ENCODE results near the gene TPSB2.
"Not testable (repeated sequence)": the region's sequence is repeated elsewhere in the genome, so short reads cannot be mapped to it uniquely, and the experiment has no call there.

TPSB2 gene

DNA sequence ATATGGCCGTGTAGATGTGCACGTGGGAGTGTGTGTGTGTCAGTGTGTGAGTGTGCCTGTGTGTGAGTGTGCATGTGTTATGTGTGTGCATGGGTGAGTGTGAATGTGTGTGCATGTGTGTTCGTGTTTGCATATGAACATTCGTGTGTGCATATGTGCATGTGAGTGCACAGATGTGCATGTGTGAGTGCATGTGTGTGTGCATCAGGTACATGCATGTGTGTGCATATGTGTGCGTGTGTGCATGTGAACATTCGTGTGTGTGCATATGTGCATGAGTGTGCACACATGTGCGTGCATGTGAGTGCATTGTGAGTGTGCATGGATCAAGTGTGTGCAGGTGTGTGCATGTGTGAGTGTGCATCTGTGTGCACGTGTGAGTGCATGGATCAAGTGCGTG, 8.0 kb upstream of the TPSB2 start:
- no peaks in the 10 kb centered on the region for H3K27me3 ChIP-seq (ENCODE audit: insufficient read depth, poor library complexity, severe bottlenecking)
- TF ChIP-seq, protein P1, sequence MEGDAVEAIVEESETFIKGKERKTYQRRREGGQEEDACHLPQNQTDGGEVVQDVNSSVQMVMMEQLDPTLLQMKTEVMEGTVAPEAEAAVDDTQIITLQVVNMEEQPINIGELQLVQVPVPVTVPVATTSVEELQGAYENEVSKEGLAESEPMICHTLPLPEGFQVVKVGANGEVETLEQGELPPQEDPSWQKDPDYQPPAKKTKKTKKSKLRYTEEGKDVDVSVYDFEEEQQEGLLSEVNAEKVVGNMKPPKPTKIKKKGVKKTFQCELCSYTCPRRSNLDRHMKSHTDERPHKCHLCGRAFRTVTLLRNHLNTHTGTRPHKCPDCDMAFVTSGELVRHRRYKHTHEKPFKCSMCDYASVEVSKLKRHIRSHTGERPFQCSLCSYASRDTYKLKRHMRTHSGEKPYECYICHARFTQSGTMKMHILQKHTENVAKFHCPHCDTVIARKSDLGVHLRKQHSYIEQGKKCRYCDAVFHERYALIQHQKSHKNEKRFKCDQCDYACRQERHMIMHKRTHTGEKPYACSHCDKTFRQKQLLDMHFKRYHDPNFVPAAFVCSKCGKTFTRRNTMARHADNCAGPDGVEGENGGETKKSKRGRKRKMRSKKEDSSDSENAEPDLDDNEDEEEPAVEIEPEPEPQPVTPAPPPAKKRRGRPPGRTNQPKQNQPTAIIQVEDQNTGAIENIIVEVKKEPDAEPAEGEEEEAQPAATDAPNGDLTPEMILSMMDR (IDR thresholded peaks at IDR 0.05; ENCODE audit: insufficient read depth, low read length): no peak
- no peak for TF ChIP-seq POLR2AphosphoS5 (IDR thresholded peaks at IDR 0.05; ENCODE audit: low read depth)
- TF ChIP-seq, protein P2, sequence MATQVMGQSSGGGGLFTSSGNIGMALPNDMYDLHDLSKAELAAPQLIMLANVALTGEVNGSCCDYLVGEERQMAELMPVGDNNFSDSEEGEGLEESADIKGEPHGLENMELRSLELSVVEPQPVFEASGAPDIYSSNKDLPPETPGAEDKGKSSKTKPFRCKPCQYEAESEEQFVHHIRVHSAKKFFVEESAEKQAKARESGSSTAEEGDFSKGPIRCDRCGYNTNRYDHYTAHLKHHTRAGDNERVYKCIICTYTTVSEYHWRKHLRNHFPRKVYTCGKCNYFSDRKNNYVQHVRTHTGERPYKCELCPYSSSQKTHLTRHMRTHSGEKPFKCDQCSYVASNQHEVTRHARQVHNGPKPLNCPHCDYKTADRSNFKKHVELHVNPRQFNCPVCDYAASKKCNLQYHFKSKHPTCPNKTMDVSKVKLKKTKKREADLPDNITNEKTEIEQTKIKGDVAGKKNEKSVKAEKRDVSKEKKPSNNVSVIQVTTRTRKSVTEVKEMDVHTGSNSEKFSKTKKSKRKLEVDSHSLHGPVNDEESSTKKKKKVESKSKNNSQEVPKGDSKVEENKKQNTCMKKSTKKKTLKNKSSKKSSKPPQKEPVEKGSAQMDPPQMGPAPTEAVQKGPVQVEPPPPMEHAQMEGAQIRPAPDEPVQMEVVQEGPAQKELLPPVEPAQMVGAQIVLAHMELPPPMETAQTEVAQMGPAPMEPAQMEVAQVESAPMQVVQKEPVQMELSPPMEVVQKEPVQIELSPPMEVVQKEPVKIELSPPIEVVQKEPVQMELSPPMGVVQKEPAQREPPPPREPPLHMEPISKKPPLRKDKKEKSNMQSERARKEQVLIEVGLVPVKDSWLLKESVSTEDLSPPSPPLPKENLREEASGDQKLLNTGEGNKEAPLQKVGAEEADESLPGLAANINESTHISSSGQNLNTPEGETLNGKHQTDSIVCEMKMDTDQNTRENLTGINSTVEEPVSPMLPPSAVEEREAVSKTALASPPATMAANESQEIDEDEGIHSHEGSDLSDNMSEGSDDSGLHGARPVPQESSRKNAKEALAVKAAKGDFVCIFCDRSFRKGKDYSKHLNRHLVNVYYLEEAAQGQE (IDR thresholded peaks at IDR 0.05; ENCODE audit: insufficient replicate concordance, low read depth): no peak
- TF ChIP-seq GABPA (IDR thresholded peaks at IDR 0.05; ENCODE audit: low read depth): no peak

DNA sequence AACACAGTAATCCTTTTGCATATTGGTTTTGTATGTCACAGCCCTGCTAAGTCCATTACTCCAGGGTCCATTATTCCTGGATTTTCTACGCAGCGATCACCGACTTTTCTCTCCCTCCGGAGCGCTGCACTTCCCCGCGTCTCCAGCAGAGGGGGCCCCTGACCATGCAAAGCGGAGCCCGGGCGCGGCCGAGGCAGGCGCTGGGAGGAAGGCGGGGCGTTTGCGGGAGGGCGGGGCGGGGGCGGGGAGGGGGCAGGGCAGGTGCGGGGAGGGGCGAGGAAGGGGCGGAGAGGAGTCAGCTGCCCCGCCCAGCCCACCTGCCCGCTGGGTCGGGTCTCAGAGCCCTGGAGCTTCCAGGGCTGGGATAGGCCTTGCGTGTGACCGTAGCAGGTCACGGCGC, 6.7 kb upstream of the TPSB2 start:
- not testable (repeated sequence) for DNase-seq (ENCODE audit: low read depth in 1 of 2, low spot score in 1 of 2); H3K27ac ChIP-seq (replicated peaks); H3K4me3 ChIP-seq (replicated peaks; ENCODE audit: insufficient read depth, low read length); H3K27me3 ChIP-seq (ENCODE audit: insufficient read depth, poor library complexity, severe bottlenecking)

More for the DNA sequence above, 8.0 kb upstream of the TPSB2 start:
- no peak for DNase-seq (ENCODE audit: low read depth in 1 of 2, low spot score in 1 of 2)
- Histone ChIP-seq H3K4me3 (replicated peaks; ENCODE audit: insufficient read depth, low read length) (no peak overlapping the region), H3K27ac (replicated peaks) (no peak overlapping the region)

DNA sequence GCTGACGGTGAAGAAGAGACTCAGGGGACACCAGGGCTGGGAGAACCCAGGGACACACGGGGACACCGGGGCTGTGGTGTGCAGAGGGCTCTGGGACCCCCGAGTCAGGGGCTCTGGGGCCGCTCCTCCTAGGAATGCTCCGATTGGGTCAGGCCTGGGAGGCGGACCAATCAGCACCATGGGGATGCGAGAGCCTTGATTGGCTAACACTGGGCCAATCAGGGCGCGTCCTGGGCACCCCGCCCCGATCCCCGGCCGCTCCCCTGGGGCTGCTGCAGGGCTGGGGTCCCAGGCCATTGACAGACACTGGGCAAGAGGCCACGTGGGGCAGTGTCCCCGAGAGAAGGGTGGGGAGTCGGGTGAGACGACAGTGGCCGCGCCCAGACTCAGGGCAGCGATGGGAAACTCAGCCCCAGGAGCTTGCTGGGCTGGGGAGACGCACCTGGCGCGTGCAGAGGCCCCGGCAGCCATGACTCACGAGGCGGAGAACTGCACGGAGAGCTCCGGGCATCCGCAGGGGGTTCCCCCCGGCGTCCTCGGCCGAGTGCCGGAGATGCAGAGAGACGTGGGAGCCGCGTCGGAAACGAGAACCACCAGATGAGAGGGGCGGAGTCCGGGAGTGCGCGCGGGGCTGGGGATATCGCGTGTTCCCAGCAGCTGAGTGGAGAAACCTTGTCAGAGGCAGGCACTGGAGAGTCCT, 2.2 kb upstream of the TPSB2 start:
- not testable (repeated sequence) for H3K27ac ChIP-seq (replicated peaks); DNase-seq (ENCODE audit: low read depth in 1 of 2, low spot score in 1 of 2); H3K27me3 ChIP-seq (ENCODE audit: insufficient read depth, poor library complexity, severe bottlenecking); H3K4me3 ChIP-seq (replicated peaks; ENCODE audit: insufficient read depth, low read length)

DNA sequence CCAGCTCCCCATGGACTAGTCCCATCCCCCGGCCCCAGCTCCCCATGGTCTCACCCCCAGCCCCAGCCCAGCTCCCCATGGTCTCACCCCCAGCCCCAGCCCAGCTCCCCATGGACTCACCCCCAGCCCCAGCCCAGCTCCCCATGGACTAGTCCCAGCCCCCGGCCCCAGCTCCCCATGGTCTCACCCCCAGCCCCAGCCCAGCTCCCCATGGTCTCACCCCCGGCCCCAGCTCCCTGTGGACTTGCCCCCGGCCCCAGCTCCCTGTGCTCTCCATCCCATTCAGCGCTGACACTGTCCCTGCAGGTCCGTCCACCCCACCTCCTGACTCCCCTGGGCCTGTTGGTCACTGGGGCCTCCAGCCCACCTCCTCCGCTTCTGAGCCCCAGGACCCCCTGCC, 1.3 kb upstream of the TPSB2 start:
- H3K4me3 ChIP-seq (replicated peaks; ENCODE audit: insufficient read depth, low read length); H3K27me3 ChIP-seq (ENCODE audit: insufficient read depth, poor library complexity, severe bottlenecking); H3K27ac ChIP-seq (replicated peaks); DNase-seq (ENCODE audit: low read depth in 1 of 2, low spot score in 1 of 2): not testable (repeated sequence)

DNA sequence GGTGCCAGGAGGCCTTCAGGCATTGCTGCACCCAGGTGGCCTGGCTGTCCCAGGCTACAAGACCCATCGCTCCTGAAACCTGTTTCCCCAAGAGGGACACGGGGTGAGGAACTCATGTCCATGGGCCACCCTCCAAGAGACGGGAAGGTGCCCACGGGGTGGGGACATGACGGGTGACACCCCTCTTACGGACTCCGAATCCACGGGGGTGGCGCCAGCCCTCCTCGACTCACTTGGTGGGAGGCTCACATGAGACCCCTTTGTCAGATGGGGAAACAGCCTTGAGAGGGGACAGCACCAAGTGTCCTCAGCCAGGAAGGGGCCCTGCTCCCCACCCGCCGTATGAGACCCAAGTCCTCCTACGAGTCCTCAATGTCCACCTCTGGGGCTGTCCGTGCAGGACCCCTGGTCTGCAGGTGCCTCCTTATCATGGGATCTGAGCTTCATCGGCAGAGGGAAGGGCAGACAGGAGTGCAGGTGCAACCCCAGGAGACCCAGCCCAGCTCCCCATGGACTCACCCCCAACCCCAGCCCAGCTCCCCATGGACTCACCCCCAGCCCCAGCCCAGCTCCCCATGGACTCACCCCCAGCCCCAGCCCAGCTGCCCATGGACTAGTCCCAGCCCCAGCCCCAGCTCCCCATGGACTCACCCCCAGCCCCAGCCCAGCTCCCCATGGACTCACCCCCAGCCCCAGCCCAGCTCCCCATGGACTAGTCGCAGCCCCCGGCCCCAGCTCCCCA, 658 bp upstream of the TPSB2 start:
- not testable (repeated sequence) for DNase-seq (ENCODE audit: low read depth in 1 of 2, low spot score in 1 of 2); H3K27me3 ChIP-seq (ENCODE audit: insufficient read depth, poor library complexity, severe bottlenecking); H3K27ac ChIP-seq (replicated peaks); H3K4me3 ChIP-seq (replicated peaks; ENCODE audit: insufficient read depth, low read length)

DNA sequence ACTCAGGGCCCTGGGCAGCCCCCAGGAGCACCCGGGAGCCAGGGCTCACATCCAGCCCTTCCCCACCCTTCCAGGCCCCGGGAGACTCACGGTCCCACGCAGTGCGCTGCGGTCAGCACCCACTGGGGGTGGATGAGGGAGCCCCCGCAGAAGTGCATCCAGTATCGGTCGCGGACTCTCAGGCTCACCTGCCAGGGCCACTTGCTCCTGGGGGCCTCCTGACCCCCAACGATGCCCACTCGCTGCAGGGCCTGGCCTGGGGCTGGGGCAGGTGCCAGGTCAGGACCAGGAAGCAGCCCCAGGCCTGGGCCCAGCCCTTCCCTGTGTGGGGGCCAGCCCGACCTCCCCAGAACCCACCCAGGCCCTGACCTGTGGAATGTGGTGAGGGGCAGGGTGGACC, 508 bp downstream of the TPSB2 start:
- DNase-seq (ENCODE audit: low read depth in 1 of 2, low spot score in 1 of 2); H3K27ac ChIP-seq (replicated peaks); H3K27me3 ChIP-seq (ENCODE audit: insufficient read depth, poor library complexity, severe bottlenecking); H3K4me3 ChIP-seq (replicated peaks; ENCODE audit: insufficient read depth, low read length): not testable (repeated sequence)

DNA sequence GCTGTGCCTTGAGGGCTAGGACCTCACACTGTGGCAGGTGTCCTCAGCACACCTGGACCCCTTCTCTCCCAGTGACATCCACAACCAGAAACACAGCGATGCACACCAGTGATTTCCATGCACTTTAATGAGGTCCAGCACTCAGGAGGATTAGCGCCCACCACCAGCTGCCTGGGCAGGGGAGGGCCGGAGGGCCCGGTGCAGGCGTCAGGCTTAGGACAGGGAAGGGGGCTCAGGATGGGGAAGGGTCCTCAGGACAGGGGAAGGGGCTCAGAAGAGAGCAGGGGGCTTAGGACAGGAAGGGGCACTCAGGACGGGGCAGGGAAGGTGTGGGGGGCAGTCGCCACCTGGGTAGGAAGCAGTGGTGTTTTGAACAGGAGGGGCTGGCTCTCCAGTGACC, 1.8 kb downstream of the TPSB2 start:
- not testable (repeated sequence) for DNase-seq (ENCODE audit: low read depth in 1 of 2, low spot score in 1 of 2); H3K27me3 ChIP-seq (ENCODE audit: insufficient read depth, poor library complexity, severe bottlenecking); H3K27ac ChIP-seq (replicated peaks); H3K4me3 ChIP-seq (replicated peaks; ENCODE audit: insufficient read depth, low read length)

DNA sequence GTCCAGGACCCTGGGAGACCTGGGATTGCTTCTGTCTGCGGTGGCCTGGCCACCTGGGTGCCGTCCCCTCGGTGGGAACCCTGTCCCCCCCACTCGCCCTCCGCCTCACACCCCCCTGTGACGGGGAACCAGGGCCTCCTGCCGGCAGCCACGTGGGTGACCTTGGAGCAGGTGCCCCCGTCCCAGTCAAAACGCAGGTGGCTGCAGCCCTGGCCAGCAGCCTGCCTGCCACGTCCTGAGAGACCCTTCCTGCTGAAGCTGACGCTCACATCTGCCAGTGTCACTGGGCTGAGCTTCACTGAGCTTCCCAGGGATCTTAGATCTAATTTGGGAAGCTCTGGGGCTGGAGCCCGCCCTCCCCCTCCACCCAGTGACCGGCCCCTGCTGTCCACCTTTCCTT, 3.3 kb downstream of the TPSB2 start:
- H3K27me3 ChIP-seq (ENCODE audit: insufficient read depth, poor library complexity, severe bottlenecking); H3K27ac ChIP-seq (replicated peaks); DNase-seq (ENCODE audit: low read depth in 1 of 2, low spot score in 1 of 2); H3K4me3 ChIP-seq (replicated peaks; ENCODE audit: insufficient read depth, low read length): not testable (repeated sequence)

DNA sequence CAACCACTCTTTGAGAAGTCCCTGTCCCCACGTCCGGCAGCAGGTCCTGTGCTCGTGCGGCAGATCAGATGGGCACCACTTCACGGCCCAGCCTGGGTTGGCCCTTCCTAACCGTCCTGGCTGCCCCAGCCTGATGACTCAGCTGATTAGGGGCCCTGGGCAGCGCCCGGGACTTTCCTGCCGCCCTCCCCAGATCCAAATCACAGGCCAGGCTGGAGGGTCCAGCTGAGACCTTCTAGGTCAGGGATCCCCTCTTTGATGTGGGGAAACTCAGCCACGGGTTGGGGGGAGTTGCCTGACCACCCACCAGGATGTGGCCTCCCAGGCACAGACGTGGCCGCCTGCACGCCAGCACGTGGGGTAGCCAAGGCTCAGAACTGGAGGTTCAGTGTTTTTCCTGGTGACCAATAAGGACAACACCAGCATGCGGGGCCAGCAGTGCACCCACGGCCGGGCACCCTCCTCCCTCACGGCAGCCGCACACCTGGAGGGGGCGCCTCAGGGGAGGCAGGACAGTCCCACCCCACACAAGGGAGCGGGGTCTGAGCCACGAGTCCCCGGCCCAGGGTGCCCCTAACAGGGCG, 4.2 kb downstream of the TPSB2 start:
- not testable (repeated sequence) for H3K27ac ChIP-seq (replicated peaks); DNase-seq (ENCODE audit: low read depth in 1 of 2, low spot score in 1 of 2); H3K27me3 ChIP-seq (ENCODE audit: insufficient read depth, poor library complexity, severe bottlenecking); H3K4me3 ChIP-seq (replicated peaks; ENCODE audit: insufficient read depth, low read length)

Data from HL-60 (cell line).